DND-41 (cell line): ENCODE data around the gene YTHDC1.

Source experiments
- CTCF ChIP-seq: IDR thresholded peaks from 2 replicates; pipeline ENCODE4 v1.5.1; 2012; ENCODE audit warnings: borderline replicate concordance, low read length, moderate library complexity, mild to moderate bottlenecking; ENCODE audit not compliant: poor library complexity, severe bottlenecking; ENCODE audit errors: extremely low read depth
- EZH2 ChIP-seq: IDR thresholded peaks from 3 replicates; pipeline ENCODE4 v1.6.1; 2012; ENCODE audit warnings: borderline replicate concordance, low read depth, mild to moderate bottlenecking, moderate library complexity, low read length, inconsistent platforms; ENCODE audit not compliant: severe bottlenecking

GRCh38 chr4:68324519-68325262, 25.2 kb downstream of the YTHDC1 start:
- TF ChIP-seq CTCF (no peak), EZH2 (no peak)
